SU-DHL-6 (cell line): ENCODE measurements around the gene FBXO31.

Experiments
- H2AFZ ChIP-seq: fragments of 200-600 bp; sonication (generic); 2 replicates; pipeline ENCODE4 v1.6.1; 2014; ENCODE audit warnings: low read depth, mild to moderate bottlenecking, moderate library complexity, mixed read lengths, antibody characterized with exemption, low read length; ENCODE audit not compliant: severe bottlenecking
- H3F3A ChIP-seq: fragments of 200-600 bp; shearing (Covaris generic); 2 replicates; pipeline ENCODE4 v1.6.0; 2016; ENCODE audit warnings: antibody characterized with exemption, mild to moderate bottlenecking; ENCODE audit not compliant: insufficient read depth
- H3K27ac ChIP-seq: fragments of 200-600 bp; sonication (generic); 2 replicates; pipeline ENCODE4 v1.5.1; 2016; ENCODE audit warnings: low read depth, mild to moderate bottlenecking, low read length, moderate library complexity, mixed read lengths
- H3K27me3 ChIP-seq: fragments of 200-600 bp; sonication (generic), shearing (Covaris generic); 2 replicates; pipeline ENCODE4 v1.6.0; 2014; ENCODE audit warnings: mild to moderate bottlenecking, low read length
- H3K36me3 ChIP-seq: fragments of 200-600 bp; sonication (generic); 2 replicates; pipeline ENCODE4 v1.6.1; 2014; ENCODE audit warnings: mild to moderate bottlenecking, low read length, mixed read lengths
- H3K4me2 ChIP-seq: fragments of 300-600, 200-600 bp; shearing (Covaris generic), sonication (generic); 2 replicates; pipeline ENCODE4 v1.6.0; 2014; ENCODE audit warnings: low read length, low read depth, mild to moderate bottlenecking; ENCODE audit not compliant: poor library complexity, severe bottlenecking
- H3K4me3 ChIP-seq: fragments of 200-600 bp; sonication (generic); 2 replicates; pipeline ENCODE4 v1.5.1; 2014; ENCODE audit warnings: antibody characterized with exemption, low read length, mild to moderate bottlenecking, mixed read lengths; ENCODE audit not compliant: insufficient read depth, poor library complexity, severe bottlenecking
- H3K79me2 ChIP-seq: fragments of 200-600 bp; sonication (generic); 2 replicates; pipeline ENCODE4 v1.6.1; 2014; ENCODE audit warnings: mild to moderate bottlenecking, low read length, moderate library complexity; ENCODE audit not compliant: insufficient read depth
- H3K9ac ChIP-seq: fragments of 200-600 bp; sonication (generic); 2 replicates; pipeline ENCODE4 v1.7.0; 2014; ENCODE audit warnings: mild to moderate bottlenecking, low read length
- H3K9me2 ChIP-seq: fragments of 200-600 bp; sonication (generic); replicated peaks from 2 replicates; pipeline ENCODE4 v1.6.1; 2014; ENCODE audit warnings: low read length; ENCODE audit not compliant: insufficient read depth
- H3K9me3 ChIP-seq: fragments of 200-600 bp; sonication (generic); 2 replicates; pipeline ENCODE4 v1.6.1; 2014; ENCODE audit warnings: low read length, mixed read lengths; ENCODE audit not compliant: insufficient read depth
- H4K20me1 ChIP-seq: fragments of 200-600 bp; sonication (generic); 2 replicates; pipeline ENCODE4 v1.6.1; 2014; ENCODE audit warnings: low read depth, mild to moderate bottlenecking, antibody characterized with exemption, low read length, moderate library complexity, mixed read lengths
- CTCF ChIP-seq: fragments of 200-600 bp; sonication (generic); IDR thresholded peaks from one replicate; pipeline ENCODE4 v1.5.1; 2017; ENCODE audit warnings: antibody characterized with exemption, mild to moderate bottlenecking, low read length, moderate library complexity; ENCODE audit not compliant: insufficient read depth, poor library complexity, severe bottlenecking
- EZH2phosphoT487 ChIP-seq: fragments of 200-600 bp; sonication (generic), shearing (Covaris generic); conservative IDR thresholded peaks from 2 replicates; pipeline ENCODE4 v1.6.1; 2018; ENCODE audit warnings: mild to moderate bottlenecking, antibody characterized with exemption, low read length, moderate library complexity, mixed read lengths

Gene FBXO31

GRCh38 chr16:87376660-87377059 is 6.9 kb downstream of the FBXO31 start:
- Histone ChIP-seq H4K20me1 (no peaks in the 10 kb centered on the region), H3K9me2 (no peaks in the 10 kb centered on the region), H2AFZ (no peak overlapping the region), H3K27ac (no peak overlapping the region), H3K36me3 (no peaks in the 10 kb centered on the region; the same call in 1 of the 2 replicates), H3K79me2 (peaks cover 84% of the 10 kb centered on the region), H3K27me3 (no peaks in the 10 kb centered on the region), H3F3A (no peaks in the 10 kb centered on the region), H3K4me3 (no peak overlapping the region), H3K9ac (no peak overlapping the region), H3K9me3 (no peaks in the 10 kb centered on the region), H3K4me2 (no peak overlapping the region)
- TF ChIP-seq EZH2phosphoT487 (no peak), CTCF (no peak)

GRCh38 chr16:87375426-87376135 is 8.0 kb downstream of the FBXO31 start:
- H3K4me3 ChIP-seq = no peak overlapping the region
- peaks cover 84% of the 10 kb centered on the region for H3K79me2 ChIP-seq
- H3K4me2 ChIP-seq = no peak overlapping the region
- no peak overlapping the region for H3K9ac ChIP-seq
- H3K27ac ChIP-seq = no peak overlapping the region
- TF ChIP-seq CTCF = no peak
- no peak for TF ChIP-seq EZH2phosphoT487
- no peaks in the 10 kb centered on the region for H4K20me1 ChIP-seq
- no peaks in the 10 kb centered on the region for H3K27me3 ChIP-seq
- H3K9me2 ChIP-seq = no peaks in the 10 kb centered on the region
- H3K9me3 ChIP-seq = no peaks in the 10 kb centered on the region
- no peaks in the 10 kb centered on the region; the same call in 1 of the 2 replicates for H3K36me3 ChIP-seq
- no peak overlapping the region for H2AFZ ChIP-seq
- H3F3A ChIP-seq = no peaks in the 10 kb centered on the region

GRCh38 chr16:87374313-87374712 is 9.3 kb downstream of the FBXO31 start:
- Histone ChIP-seq H3F3A (no peaks in the 10 kb centered on the region), H3K4me3 (no peak overlapping the region), H3K4me2 (no peak overlapping the region), H3K79me2 (peaks cover 84% of the 10 kb centered on the region), H3K27ac (no peak overlapping the region), H4K20me1 (0 out of 2 replicates have a peak, but pooled peaks cover under 1% of the 10 kb centered on the region), H3K36me3 (no peaks in the 10 kb centered on the region; the same call in 1 of the 2 replicates), H3K9me2 (no peaks in the 10 kb centered on the region), H3K9me3 (no peaks in the 10 kb centered on the region), H3K9ac (no peak overlapping the region), H3K27me3 (no peaks in the 10 kb centered on the region), H2AFZ (no peak overlapping the region)
- TF ChIP-seq EZH2phosphoT487 (no peak), CTCF (no peak)
